Measurements from ENCODE around the gene C1orf53. TPM values are rescaled to one million over a fixed set of nuclear protein-coding genes. Genes with fewer than 3 reads are reported as not detected.
"Not testable (repeated sequence)": the region's sequence is repeated elsewhere in the genome, so short reads cannot be mapped to it uniquely, and the experiment has no call there.

Gene C1orf53
- total RNA-seq, 1 experiment from 2014 or later: 20.4 TPM

GRCh38 chr1:197920414-197921117 lies 18.1 kb downstream of the C1orf53 start:
- no peak for DNase-seq (ENCODE audit: low read depth)

- peak; percentile 22 for DNase-seq (ENCODE audit: low read depth)
Measured at GRCh38 chr1:197921235-197922069, 19.0 kb downstream of the C1orf53 start.

- DNase-seq (ENCODE audit: low read depth): no peak
Measured at GRCh38 chr1:197922070-197922390, 19.6 kb downstream of the C1orf53 start.

- DNase-seq (ENCODE audit: low read depth): no peak
Measured at GRCh38 chr1:197923038-197923437, 20.6 kb downstream of the C1orf53 start.

- DNase-seq (ENCODE audit: low read depth): peak; percentile 68
Measured at GRCh38 chr1:197924516-197925123, 22.2 kb downstream of the C1orf53 start.

GRCh38 chr1:197927908-197928665 lies 25.7 kb downstream of the C1orf53 start:
- no peak for DNase-seq (ENCODE audit: low read depth)

- no peak for DNase-seq (ENCODE audit: low read depth)
Measured at GRCh38 chr1:197928849-197929336, 26.5 kb downstream of the C1orf53 start.

GRCh38 chr1:197933016-197933415 lies 30.6 kb downstream of the C1orf53 start:
- no peak for DNase-seq (ENCODE audit: low read depth)

GRCh38 chr1:197933647-197934046 lies 31.2 kb downstream of the C1orf53 start:
- DNase-seq (ENCODE audit: low read depth): no peak

GRCh38 chr1:197937381-197937780 lies 35.0 kb downstream of the C1orf53 start:
- DNase-seq (ENCODE audit: low read depth): no peak

GRCh38 chr1:197937892-197938291 lies 35.5 kb downstream of the C1orf53 start:
- DNase-seq (ENCODE audit: low read depth): no peak

- DNase-seq (ENCODE audit: low read depth): not testable (repeated sequence)
Measured at GRCh38 chr1:197939159-197939980, 36.9 kb downstream of the C1orf53 start.

- DNase-seq (ENCODE audit: low read depth): no peak
Measured at GRCh38 chr1:197942042-197942441, 39.6 kb downstream of the C1orf53 start.

- no peak for DNase-seq (ENCODE audit: low read depth)
Measured at GRCh38 chr1:197944485-197944884, 42.1 kb downstream of the C1orf53 start.

GRCh38 chr1:197948926-197949899 lies 46.8 kb downstream of the C1orf53 start:
- DNase-seq (ENCODE audit: low read depth): peak; percentile 3

GRCh38 chr1:197951089-197951488 lies 48.7 kb downstream of the C1orf53 start:
- DNase-seq (ENCODE audit: low read depth): no peak

- no peak for DNase-seq (ENCODE audit: low read depth)
Measured at GRCh38 chr1:197951617-197952175, 49.3 kb downstream of the C1orf53 start.

GRCh38 chr1:197953472-197953871 lies 51.0 kb downstream of the C1orf53 start:
- DNase-seq (ENCODE audit: low read depth): not testable (repeated sequence)

- no peak for DNase-seq (ENCODE audit: low read depth)
Measured at GRCh38 chr1:197954718-197955418, 52.4 kb downstream of the C1orf53 start.

Data from M059J (cell line).